C4-2B (cell line): ENCODE data around the gene PIGA.

ENCODE experiments used
- H3K27ac ChIP-seq: fragments of 450-650 bp; 2 replicates; pipeline ENCODE4 v1.5.1; 2017
- CTCF ChIP-seq: fragments of 450-650 bp; conservative IDR thresholded peaks from 2 replicates; pipeline ENCODE4 v1.5.1; 2017; ENCODE audit warnings: mild to moderate bottlenecking
- ZFX ChIP-seq: fragments of 450-650 bp; IDR thresholded peaks from 2 replicates; pipeline ENCODE4 v1.6.1; 2017

Gene PIGA

GRCh38 chrX:15271757-15272156, 63.6 kb downstream of the PIGA start:
- no peak overlapping the region for H3K27ac ChIP-seq
- TF ChIP-seq CTCF (no peak), ZFX (no peak)

GRCh38 chrX:15269618-15270521, 65.5 kb downstream of the PIGA start, which contains the start of gene ASB9:
Gene ASB9, minus strand, starts transcription at chrX:15270083. Its CDS starts 209 bp downstream, at chrX:15269874.
- TF ChIP-seq ZFX (no peak), CTCF (no peak)
- no peak within 1 kb of the TSS for H3K27ac ChIP-seq
